H9 (cell line): ENCODE data around the gene PREX1. TPM values are rescaled to one million over a fixed set of nuclear protein-coding genes. Genes with fewer than 3 reads are reported as not detected.

ENCODE experiments used
- DNase-seq: peaks from one replicate; pipeline ENCODE4 v3.0.0-alpha.2; 2017
- H2AFZ ChIP-seq: one replicate; pipeline ENCODE4 v1.6.1; 2013; ENCODE audit warnings: mild to moderate bottlenecking, low read length, control low read depth, moderate library complexity
- H2AK5ac ChIP-seq: 2 replicates; pipeline ENCODE4 v1.6.1; 2013; ENCODE audit warnings: low read length, control low read depth, mixed read lengths; ENCODE audit not compliant: insufficient read length
- H2BK120ac ChIP-seq: one replicate; pipeline ENCODE4 v1.6.1; 2013; ENCODE audit warnings: low read depth, mild to moderate bottlenecking, low read length, control low read depth, inconsistent platforms; ENCODE audit not compliant: poor library complexity, severe bottlenecking
- H2BK12ac ChIP-seq: 2 replicates; pipeline ENCODE4 v1.6.1; 2013; ENCODE audit warnings: low read length, control low read depth, mixed read lengths, low read depth; ENCODE audit not compliant: insufficient read length
- H2BK15ac ChIP-seq: 2 replicates; pipeline ENCODE4 v1.6.1; 2013; ENCODE audit warnings: low read depth, low read length, control low read depth
- H2BK20ac ChIP-seq: one replicate; pipeline ENCODE4 v1.6.1; 2013; ENCODE audit warnings: low read depth, mild to moderate bottlenecking, low read length, control low read depth, inconsistent platforms; ENCODE audit not compliant: poor library complexity, severe bottlenecking
- H2BK5ac ChIP-seq: 2 replicates; pipeline ENCODE4 v1.6.1; 2013; ENCODE audit warnings: low read length, control low read depth, mixed read lengths; ENCODE audit not compliant: insufficient read length
- H3K14ac ChIP-seq: 2 replicates; pipeline ENCODE4 v1.6.1; 2013; ENCODE audit warnings: low read length, control low read depth; ENCODE audit not compliant: insufficient read depth
- H3K18ac ChIP-seq: 2 replicates; pipeline ENCODE4 v1.6.1; 2013; ENCODE audit warnings: low read depth, mild to moderate bottlenecking, mixed read lengths, low read length, control low read depth; ENCODE audit not compliant: insufficient read length
- H3K23ac ChIP-seq: 2 replicates; pipeline ENCODE4 v1.6.1; 2013; ENCODE audit warnings: low read length, control low read depth, mixed read lengths, low read depth; ENCODE audit not compliant: insufficient read length
- H3K23me2 ChIP-seq: 2 replicates; pipeline ENCODE4 v1.6.1; 2013; ENCODE audit warnings: low read depth, mild to moderate bottlenecking, mixed read lengths, low read length, control low read depth; ENCODE audit not compliant: insufficient read length, poor library complexity, severe bottlenecking
- H3K27ac ChIP-seq: 2 replicates; pipeline ENCODE4 v1.5.1; 2013; ENCODE audit warnings: low read length, control low read depth, mixed read lengths, low read depth; ENCODE audit not compliant: insufficient read length
- H3K27me3 ChIP-seq: 2 replicates; pipeline ENCODE4 v1.6.1; 2013; ENCODE audit warnings: low read length, control low read depth, inconsistent platforms; ENCODE audit not compliant: insufficient read depth
- H3K4ac ChIP-seq: 2 replicates; pipeline ENCODE4 v1.6.1; 2013; ENCODE audit warnings: low read depth, mild to moderate bottlenecking, control low read depth, inconsistent platforms, low read length, moderate library complexity
- H3K4me1 ChIP-seq: 2 replicates; pipeline ENCODE4 v1.6.1; 2013; ENCODE audit warnings: low read length, control low read depth, inconsistent platforms; ENCODE audit not compliant: insufficient read depth
- H3K4me2 ChIP-seq: 2 replicates; pipeline ENCODE4 v1.6.1; 2013; ENCODE audit warnings: low read length, control low read depth, mixed read lengths; ENCODE audit not compliant: insufficient read length, insufficient read depth
- H3K56ac ChIP-seq: 2 replicates; pipeline ENCODE4 v1.6.1; 2013; ENCODE audit warnings: low read depth, mild to moderate bottlenecking, mixed read lengths, low read length, control low read depth; ENCODE audit not compliant: insufficient read length
- H3K79me1 ChIP-seq: 2 replicates; pipeline ENCODE4 v1.6.1; 2013; ENCODE audit warnings: low read depth, mild to moderate bottlenecking, moderate library complexity, low read length, control low read depth, inconsistent platforms; ENCODE audit not compliant: insufficient read depth, poor library complexity, severe bottlenecking
- H3K79me2 ChIP-seq: 2 replicates; pipeline ENCODE4 v1.6.1; 2013; ENCODE audit warnings: low read length, control low read depth, inconsistent platforms; ENCODE audit not compliant: insufficient read depth
- H3K9ac ChIP-seq: 2 replicates; pipeline ENCODE4 v1.6.1; 2013; ENCODE audit warnings: low read length, control low read depth, mixed read lengths; ENCODE audit not compliant: insufficient read length; ENCODE audit errors: extremely low read depth
- H3K9me3 ChIP-seq: one replicate; pipeline ENCODE4 v1.6.1; 2013; ENCODE audit warnings: low read depth, low read length, inconsistent platforms; ENCODE audit not compliant: control insufficient read depth
- H3T11ph ChIP-seq: one replicate; pipeline ENCODE4 v1.6.1; 2013; ENCODE audit warnings: mild to moderate bottlenecking, low read length, control low read depth, inconsistent platforms
- H4K20me1 ChIP-seq: one replicate; pipeline ENCODE4 v1.6.1; 2013; ENCODE audit not compliant: control insufficient read depth, insufficient read length, insufficient read depth
- H4K5ac ChIP-seq: 2 replicates; pipeline ENCODE4 v1.6.1; 2013; ENCODE audit warnings: low read depth, mild to moderate bottlenecking, mixed read lengths, low read length, control low read depth; ENCODE audit not compliant: insufficient read length
- H4K8ac ChIP-seq: replicated peaks from 2 replicates; pipeline ENCODE4 v1.6.1; 2013; ENCODE audit warnings: low read length, control low read depth, mixed read lengths, low read depth; ENCODE audit not compliant: insufficient read length
- H4K91ac ChIP-seq: 2 replicates; pipeline ENCODE4 v1.6.1; 2013; ENCODE audit warnings: low read depth, mild to moderate bottlenecking, moderate library complexity, mixed read lengths, low read length, control low read depth; ENCODE audit not compliant: insufficient read length
- H3K27ac Mint-ChIP-seq, 3 experiments: 2 replicates in 2 of 3; 3 replicates in 1 of 3; pipeline ENCODE4 v1.8.0; 2020 to 2021; ENCODE audit warnings: mixed read lengths in 3 of 3, mild to moderate bottlenecking in 1 of 3, moderate library complexity in 1 of 3
- H3K27me3 Mint-ChIP-seq: 2 replicates; pipeline ENCODE4 v1.8.0; 2021; ENCODE audit warnings: low read depth, mild to moderate bottlenecking, moderate library complexity, mixed read lengths
- H3K36me3 Mint-ChIP-seq, 3 experiments: 2 replicates in 2 of 3; 3 replicates in 1 of 3; pipeline ENCODE4 v1.8.0; 2020 to 2021; ENCODE audit warnings: low read depth in 3 of 3, mixed read lengths in 3 of 3; ENCODE audit not compliant: insufficient read depth in 1 of 3
- H3K4me1 Mint-ChIP-seq, 2 experiments: 2 replicates each; pipeline ENCODE4 v1.8.0; 2020; ENCODE audit warnings: mixed read lengths in 2 of 2
- H3K4me3 Mint-ChIP-seq, 2 experiments: 2 replicates in 1 of 2; 3 replicates in 1 of 2; pipeline ENCODE4 v1.8.0; 2020 to 2021; ENCODE audit warnings: mild to moderate bottlenecking in 2 of 2, mixed read lengths in 2 of 2, moderate library complexity in 1 of 2
- H3K9me3 Mint-ChIP-seq, 2 experiments: 2 replicates in 1 of 2; 3 replicates in 1 of 2; pipeline ENCODE4 v1.8.0; 2020; ENCODE audit warnings: mild to moderate bottlenecking in 2 of 2, mixed read lengths in 2 of 2, moderate library complexity in 1 of 2
- WGBS: extraction: QIAGEN DNeasy Blood & Tissue Kit; methylation state at CpG from one replicate; pipeline ENCODE4 v1.1.7; 2013; ENCODE audit warnings: missing lambda C conversion rate, low lambda C conversion rate, mixed read lengths; ENCODE audit not compliant: insufficient read length; ENCODE audit errors: extremely low coverage; 5-methylcytosine and 5-hydroxymethylcytosine counted together
- total RNA-seq: library from RNA; stranded (reverse); gene quantifications from 2 replicates; pipeline ENCODE4 v1.2.1, GENCODE V29; 2021
- TF ChIP-seq, protein P1 (sequence below): fragments of 200-600 bp; sonication (generic); conservative IDR thresholded peaks from 3 replicates; pipeline ENCODE4 v1.8.0; 2021; ENCODE audit warnings: antibody characterized with exemption, mild to moderate bottlenecking

PREX1 gene
- total RNA-seq, 1 experiment from 2014 or later, result 6.6 TPM

DNA sequence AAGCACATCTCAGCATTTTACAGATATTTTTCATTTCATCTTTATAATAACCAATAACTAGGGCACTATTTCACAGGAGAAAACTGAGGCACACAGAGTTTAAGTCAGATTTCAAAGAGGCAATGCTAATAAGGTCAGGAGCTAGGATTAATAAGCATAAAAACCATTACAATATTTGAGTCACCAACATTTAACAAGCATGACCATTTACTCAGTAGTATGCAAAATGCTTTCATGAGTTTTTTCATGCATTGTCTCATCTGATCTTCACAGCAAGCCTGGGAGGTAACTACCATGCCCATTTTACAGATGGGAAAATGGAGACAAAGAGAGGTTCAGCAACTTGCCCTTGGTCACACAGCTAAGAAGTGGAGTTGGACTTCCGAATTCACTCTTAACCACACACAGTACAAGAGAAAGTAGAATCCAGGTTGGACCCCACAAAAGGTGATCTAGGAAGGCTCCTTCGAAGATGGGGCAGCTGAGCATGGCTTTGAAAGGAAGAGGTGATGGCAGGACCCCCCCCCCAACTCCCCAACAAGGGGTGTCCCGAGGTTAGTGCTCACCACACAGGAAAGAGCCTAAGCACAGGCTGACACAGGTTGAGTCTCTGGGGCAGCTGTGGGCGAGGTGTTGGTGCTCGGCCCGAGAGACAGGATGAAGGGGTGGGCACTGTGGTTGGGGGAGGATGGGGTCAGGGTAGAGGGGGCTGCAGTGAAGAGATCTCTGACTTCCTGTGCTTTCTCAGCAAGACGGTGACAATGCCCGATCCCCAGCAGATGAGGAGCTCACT lies 108.8 kb downstream of the PREX1 start:
- no peaks in the 10 kb centered on the region for H3K36me3 Mint-ChIP-seq
- WGBS, result no CpG with 5 or more reads among the region's 8 CpGs
- peaks cover 7 to 24% of the 10 kb centered on the region in 2 experiments; a peak in 3 of 4 replicates for H3K4me1 Mint-ChIP-seq

More for the DNA sequence above, 108.8 kb downstream of the PREX1 start:
- no peak overlapping the region for H2BK5ac ChIP-seq
- H4K91ac ChIP-seq, result no peak overlapping the region
- H4K20me1 ChIP-seq, result no peaks in the 10 kb centered on the region
- TF ChIP-seq, protein P1, sequence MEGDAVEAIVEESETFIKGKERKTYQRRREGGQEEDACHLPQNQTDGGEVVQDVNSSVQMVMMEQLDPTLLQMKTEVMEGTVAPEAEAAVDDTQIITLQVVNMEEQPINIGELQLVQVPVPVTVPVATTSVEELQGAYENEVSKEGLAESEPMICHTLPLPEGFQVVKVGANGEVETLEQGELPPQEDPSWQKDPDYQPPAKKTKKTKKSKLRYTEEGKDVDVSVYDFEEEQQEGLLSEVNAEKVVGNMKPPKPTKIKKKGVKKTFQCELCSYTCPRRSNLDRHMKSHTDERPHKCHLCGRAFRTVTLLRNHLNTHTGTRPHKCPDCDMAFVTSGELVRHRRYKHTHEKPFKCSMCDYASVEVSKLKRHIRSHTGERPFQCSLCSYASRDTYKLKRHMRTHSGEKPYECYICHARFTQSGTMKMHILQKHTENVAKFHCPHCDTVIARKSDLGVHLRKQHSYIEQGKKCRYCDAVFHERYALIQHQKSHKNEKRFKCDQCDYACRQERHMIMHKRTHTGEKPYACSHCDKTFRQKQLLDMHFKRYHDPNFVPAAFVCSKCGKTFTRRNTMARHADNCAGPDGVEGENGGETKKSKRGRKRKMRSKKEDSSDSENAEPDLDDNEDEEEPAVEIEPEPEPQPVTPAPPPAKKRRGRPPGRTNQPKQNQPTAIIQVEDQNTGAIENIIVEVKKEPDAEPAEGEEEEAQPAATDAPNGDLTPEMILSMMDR, result no peak
- no peak overlapping the region for H2BK15ac ChIP-seq
- H3K79me1 ChIP-seq, result no peaks in the 10 kb centered on the region
- DNase-seq, result no peak
- no peak overlapping the region for H2BK120ac ChIP-seq
- no peaks in the 10 kb centered on the region for H3K9me3 ChIP-seq
- H3K27ac Mint-ChIP-seq, result no peak overlapping the region
- H3K4me1 ChIP-seq, result no peaks in the 10 kb centered on the region
- H3K27me3 ChIP-seq, result no peaks in the 10 kb centered on the region
- no peak overlapping the region for H2AK5ac ChIP-seq
- no peak overlapping the region for H4K8ac ChIP-seq
- H2BK20ac ChIP-seq, result no peak overlapping the region
- no peak overlapping the region for H3K27ac ChIP-seq
- H3K14ac ChIP-seq, result no peak overlapping the region
- no peak overlapping the region for H3K4ac ChIP-seq
- H3K79me2 ChIP-seq, result no peaks in the 10 kb centered on the region
- no peak overlapping the region for H3K56ac ChIP-seq
- H3K23ac ChIP-seq, result no peak overlapping the region
- H3K9ac ChIP-seq, result no peak overlapping the region
- H3K4me2 ChIP-seq, result no peak overlapping the region
- H3K9me3 Mint-ChIP-seq, result no peaks in the 10 kb centered on the region
- H4K5ac ChIP-seq, result no peak overlapping the region
- no peak overlapping the region for H3K18ac ChIP-seq
- peaks cover 3% of the 10 kb centered on the region; the same call in 1 of the 2 replicates for H3K27me3 Mint-ChIP-seq
- H2AFZ ChIP-seq, result no peak overlapping the region
- H3K23me2 ChIP-seq, result no peaks in the 10 kb centered on the region
- H3T11ph ChIP-seq, result no peak overlapping the region
- H2BK12ac ChIP-seq, result no peak overlapping the region
- H3K4me3 Mint-ChIP-seq, result no peak overlapping the region
